Daoy (cell line): ENCODE data around the gene PSG11. TPM values are rescaled to one million over a fixed set of nuclear protein-coding genes. Genes with fewer than 3 reads are reported as not detected.
"Not testable (repeated sequence)": the region's sequence is repeated elsewhere in the genome, so short reads cannot be mapped to it uniquely, and the experiment has no call there.

Source experiments
- DNase-seq: peaks from one replicate; pipeline ENCODE4 v3.0.0-alpha.2; 2015; ENCODE audit warnings: low read depth
- total RNA-seq: library from RNA; depleted of rRNA; stranded (reverse); fragments of >200 nt; shearing (Covaris generic); gene quantifications from 2 replicates; pipeline ENCODE4 v1.2.3, GENCODE V29; 2014; rRNA removed

PSG11 gene
- total RNA-seq, 1 experiment from 2014 or later, result not detected

- not testable (repeated sequence) for DNase-seq
Measured at GRCh38 chr19:42989186-42989585, 37.1 kb downstream of the PSG11 start.

GRCh38 chr19:42988206-42988605 is 38.1 kb downstream of the PSG11 start:
- DNase-seq, result not testable (repeated sequence)

GRCh38 chr19:42985588-42985987 is 40.7 kb downstream of the PSG11 start:
- no peak for DNase-seq

GRCh38 chr19:42982111-42982510 is 44.2 kb downstream of the PSG11 start:
- DNase-seq, result not testable (repeated sequence)

GRCh38 chr19:42971451-42971850 is 54.8 kb downstream of the PSG11 start:
- DNase-seq, result not testable (repeated sequence)

GRCh38 chr19:42965176-42965575 is 61.1 kb downstream of the PSG11 start:
- DNase-seq, result peak; percentile 43

- DNase-seq, result no peak
Measured at GRCh38 chr19:42961119-42961518, 65.2 kb downstream of the PSG11 start.

Other genes with a start within 250 kb of the PSG11 start
- gene PSG1, start 146.8 kb downstream of the PSG11 start, total RNA-seq, result not detected in 2 replicates
- gene PSG6, start 108.6 kb downstream of the PSG11 start, total RNA-seq, result not detected in 2 replicates
- not detected in 2 replicates for gene PSG7, start 89.3 kb downstream of the PSG11 start, total RNA-seq
- gene PSG2, start 56.2 kb upstream of the PSG11 start, total RNA-seq, result not detected in 2 replicates
- gene PSG5, start 160.1 kb upstream of the PSG11 start, total RNA-seq, result 0.80 and 5.1 TPM in 2 replicates
- 0.27 and 0.69 TPM in 2 replicates for gene PSG4, start 179.2 kb upstream of the PSG11 start, total RNA-seq
- gene PSG9, start 243.1 kb upstream of the PSG11 start, total RNA-seq, result 0.29 and 0.60 TPM in 2 replicates